ENCODE measurements around the gene ABLIM3. TPM values are rescaled to one million over a fixed set of nuclear protein-coding genes. Genes with fewer than 3 reads are reported as not detected.

ABLIM3 gene
- polyA plus RNA-seq, 1 of the 3 experiments (the other 2 are of a cell fraction): 5.9 TPM

DNA sequence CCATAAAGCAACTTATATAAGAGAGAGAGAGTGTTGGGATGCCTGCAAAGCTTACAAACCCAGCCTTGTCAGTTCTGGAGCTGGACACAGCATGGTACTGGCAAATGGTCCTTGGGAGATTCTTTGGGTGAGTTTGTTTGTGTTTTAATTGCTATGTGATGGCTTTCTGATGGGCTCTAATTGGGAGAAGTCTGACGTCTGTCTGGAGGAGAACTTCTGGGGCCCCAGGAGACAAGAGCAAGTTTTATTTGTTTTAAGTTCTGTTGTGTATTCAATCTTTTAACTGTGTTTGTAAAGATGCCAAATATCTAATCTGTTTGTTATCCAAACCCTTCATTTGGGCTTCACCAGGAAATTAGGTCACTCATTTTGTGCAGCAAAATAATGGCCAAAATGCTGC, 80.0 kb downstream of the ABLIM3 start:
- Histone ChIP-seq H3K79me2 (ENCODE audit: insufficient read depth) (no peaks in the 10 kb centered on the region), H3F3A (replicated peaks; ENCODE audit: insufficient read depth) (no peaks in the 10 kb centered on the region), H3K27me3 (ENCODE audit: insufficient read depth) (no peaks in the 10 kb centered on the region), H3K9me2 (no peaks in the 10 kb centered on the region), H3K36me3 (replicated peaks in 1 of 2; ENCODE audit: control insufficient read depth in 1 of 2, insufficient read depth in 2 of 2, low read length in 1 of 2) (no peaks in the 10 kb centered on the region), H3K9me3 (no peaks in the 10 kb centered on the region), H3K4me3 (ENCODE audit: low read depth in 2 of 2, low read length in 1 of 2) (no peak overlapping the region), H3K9ac (no peak overlapping the region), H2AFZ (ENCODE audit: low read depth) (no peak overlapping the region), H3K4me1 (ENCODE audit: control insufficient read depth in 1 of 2, insufficient read depth in 2 of 2, low read depth in 1 of 2, low read length in 1 of 2) (peaks cover 0 to 2% of the 10 kb centered on the region in 2 experiments; a peak in 1 of 4 replicates), H3K4me2 (no peak overlapping the region), H4K20me1 (ENCODE audit: insufficient read depth) (no peaks in the 10 kb centered on the region), H3K27ac (ENCODE audit: low read depth in 2 of 2, low read length in 1 of 2) (no peak overlapping the region)
- no peak for DNase-seq
- 29% methylated on average over 1 of the region's 1 CpG for WGBS (ENCODE audit: low lambda C conversion rate)
- POLR2A ChIA-PET: no interaction called here
- CTCF ChIA-PET: interaction anchor here (1.3 kb wide), 1 partner anchor 48 kb away, joined by 3 read pairs; no protein-coding TSS in a partner anchor
- no peak for TF ChIP-seq RFX5 (IDR thresholded peaks at IDR 0.05; ENCODE audit: low read length)
- no peak for TF ChIP-seq TCF12 (IDR thresholded peaks at IDR 0.05)
- TF ChIP-seq MEF2A (IDR thresholded peaks at IDR 0.05; ENCODE audit: borderline replicate concordance, low read depth): no peak
- TF ChIP-seq, protein P1, sequence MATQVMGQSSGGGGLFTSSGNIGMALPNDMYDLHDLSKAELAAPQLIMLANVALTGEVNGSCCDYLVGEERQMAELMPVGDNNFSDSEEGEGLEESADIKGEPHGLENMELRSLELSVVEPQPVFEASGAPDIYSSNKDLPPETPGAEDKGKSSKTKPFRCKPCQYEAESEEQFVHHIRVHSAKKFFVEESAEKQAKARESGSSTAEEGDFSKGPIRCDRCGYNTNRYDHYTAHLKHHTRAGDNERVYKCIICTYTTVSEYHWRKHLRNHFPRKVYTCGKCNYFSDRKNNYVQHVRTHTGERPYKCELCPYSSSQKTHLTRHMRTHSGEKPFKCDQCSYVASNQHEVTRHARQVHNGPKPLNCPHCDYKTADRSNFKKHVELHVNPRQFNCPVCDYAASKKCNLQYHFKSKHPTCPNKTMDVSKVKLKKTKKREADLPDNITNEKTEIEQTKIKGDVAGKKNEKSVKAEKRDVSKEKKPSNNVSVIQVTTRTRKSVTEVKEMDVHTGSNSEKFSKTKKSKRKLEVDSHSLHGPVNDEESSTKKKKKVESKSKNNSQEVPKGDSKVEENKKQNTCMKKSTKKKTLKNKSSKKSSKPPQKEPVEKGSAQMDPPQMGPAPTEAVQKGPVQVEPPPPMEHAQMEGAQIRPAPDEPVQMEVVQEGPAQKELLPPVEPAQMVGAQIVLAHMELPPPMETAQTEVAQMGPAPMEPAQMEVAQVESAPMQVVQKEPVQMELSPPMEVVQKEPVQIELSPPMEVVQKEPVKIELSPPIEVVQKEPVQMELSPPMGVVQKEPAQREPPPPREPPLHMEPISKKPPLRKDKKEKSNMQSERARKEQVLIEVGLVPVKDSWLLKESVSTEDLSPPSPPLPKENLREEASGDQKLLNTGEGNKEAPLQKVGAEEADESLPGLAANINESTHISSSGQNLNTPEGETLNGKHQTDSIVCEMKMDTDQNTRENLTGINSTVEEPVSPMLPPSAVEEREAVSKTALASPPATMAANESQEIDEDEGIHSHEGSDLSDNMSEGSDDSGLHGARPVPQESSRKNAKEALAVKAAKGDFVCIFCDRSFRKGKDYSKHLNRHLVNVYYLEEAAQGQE (IDR thresholded peaks at IDR 0.05; ENCODE audit: low read depth, low read length): no peak
- no peak for TF ChIP-seq RXRA (IDR thresholded peaks at IDR 0.05; ENCODE audit: borderline replicate concordance, low read depth)
- TF ChIP-seq JUND (IDR thresholded peaks at IDR 0.05): no peak
- TF ChIP-seq EZH2phosphoT487 (IDR thresholded peaks at IDR 0.05; ENCODE audit: borderline replicate concordance, low read depth): no peak
- TF ChIP-seq FOXM1 (IDR thresholded peaks at IDR 0.05; ENCODE audit: low read depth): no peak
- TF ChIP-seq, protein P2, sequence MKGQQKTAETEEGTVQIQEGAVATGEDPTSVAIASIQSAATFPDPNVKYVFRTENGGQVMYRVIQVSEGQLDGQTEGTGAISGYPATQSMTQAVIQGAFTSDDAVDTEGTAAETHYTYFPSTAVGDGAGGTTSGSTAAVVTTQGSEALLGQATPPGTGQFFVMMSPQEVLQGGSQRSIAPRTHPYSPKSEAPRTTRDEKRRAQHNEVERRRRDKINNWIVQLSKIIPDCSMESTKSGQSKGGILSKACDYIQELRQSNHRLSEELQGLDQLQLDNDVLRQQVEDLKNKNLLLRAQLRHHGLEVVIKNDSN (IDR thresholded peaks at IDR 0.05; ENCODE audit: borderline replicate concordance, low read depth): no peak
- no peak for TF ChIP-seq USF2 (IDR thresholded peaks at IDR 0.05; ENCODE audit: borderline replicate concordance, low read depth, low read length)
- no peak for TF ChIP-seq FOSL2 (IDR thresholded peaks at IDR 0.05; ENCODE audit: borderline replicate concordance, low read depth)
- TF ChIP-seq RCOR1 (IDR thresholded peaks at IDR 0.05; ENCODE audit: low read length): no peak
- no peak for TF ChIP-seq FOXJ3 (CRISPR knock-in tag; IDR thresholded peaks at IDR 0.05)
- TF ChIP-seq, protein P3, sequence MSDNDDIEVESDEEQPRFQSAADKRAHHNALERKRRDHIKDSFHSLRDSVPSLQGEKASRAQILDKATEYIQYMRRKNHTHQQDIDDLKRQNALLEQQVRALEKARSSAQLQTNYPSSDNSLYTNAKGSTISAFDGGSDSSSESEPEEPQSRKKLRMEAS (IDR thresholded peaks at IDR 0.05; ENCODE audit: low read depth): no peak
- no peak for TF ChIP-seq RAD21 (IDR thresholded peaks at IDR 0.05; ENCODE audit: low read length)
- no peak for TF ChIP-seq TEAD4 (IDR thresholded peaks at IDR 0.05; ENCODE audit: borderline replicate concordance, insufficient read depth)
- TF ChIP-seq EP300 (IDR thresholded peaks at IDR 0.05; ENCODE audit: borderline replicate concordance in 1 of 2, low read depth in 1 of 2, low read length in 1 of 2): no peak
- TF ChIP-seq TAF1 (IDR thresholded peaks at IDR 0.05; ENCODE audit: borderline replicate concordance, low read depth, low read length): no peak
- TF ChIP-seq ZBTB33 (IDR thresholded peaks at IDR 0.05; ENCODE audit: borderline replicate concordance, low read depth): no peak
